ENCODE data around the gene PTPRG. TPM values are rescaled to one million over a fixed set of nuclear protein-coding genes. Genes with fewer than 3 reads are reported as not detected.
A peak's percentile ranks its signal among the peaks of the same experiment; 100 is the strongest.

The PTPRG gene
- total RNA-seq, 1 donor from 2014 or later: 61.4 TPM

- DNase-seq (ENCODE audit: low spot score): no peak
Observed at GRCh38 chr3:61924991-61925390, 363.6 kb downstream of the PTPRG start.

- DNase-seq (ENCODE audit: low spot score): no peak
Observed at GRCh38 chr3:61925721-61926120, 364.4 kb downstream of the PTPRG start.

GRCh38 chr3:61926923-61927322 is 365.6 kb downstream of the PTPRG start:
- DNase-seq (ENCODE audit: low spot score): no peak

- DNase-seq (ENCODE audit: low spot score): peak; percentile 69
Observed at GRCh38 chr3:61927332-61927731, 366.0 kb downstream of the PTPRG start.

GRCh38 chr3:61928039-61928438 is 366.7 kb downstream of the PTPRG start:
- DNase-seq (ENCODE audit: low spot score): no peak

GRCh38 chr3:61928776-61929314 is 367.5 kb downstream of the PTPRG start:
- no peak for DNase-seq (ENCODE audit: low spot score)

GRCh38 chr3:61929617-61930016 is 368.2 kb downstream of the PTPRG start:
- no peak for DNase-seq (ENCODE audit: low spot score)

GRCh38 chr3:61932499-61932898 is 371.1 kb downstream of the PTPRG start:
- no peak for DNase-seq (ENCODE audit: low spot score)

GRCh38 chr3:61933798-61934504 is 372.6 kb downstream of the PTPRG start:
- no peak for DNase-seq (ENCODE audit: low spot score)

GRCh38 chr3:61934505-61934871 is 373.1 kb downstream of the PTPRG start:
- no peak for DNase-seq (ENCODE audit: low spot score)

GRCh38 chr3:61935814-61936213 is 374.4 kb downstream of the PTPRG start:
- no peak for DNase-seq (ENCODE audit: low spot score)

GRCh38 chr3:61936344-61936937 is 375.1 kb downstream of the PTPRG start:
- DNase-seq (ENCODE audit: low spot score): no peak

GRCh38 chr3:61937477-61937876 is 376.1 kb downstream of the PTPRG start:
- no peak for DNase-seq (ENCODE audit: low spot score)

GRCh38 chr3:61938878-61939549 is 377.6 kb downstream of the PTPRG start:
- DNase-seq (ENCODE audit: low spot score): no peak

- no peak for DNase-seq (ENCODE audit: low spot score)
Observed at GRCh38 chr3:61940236-61940635, 378.9 kb downstream of the PTPRG start.

- no peak for DNase-seq (ENCODE audit: low spot score)
Observed at GRCh38 chr3:61943975-61944374, 382.6 kb downstream of the PTPRG start.

- no peak for DNase-seq (ENCODE audit: low spot score)
Observed at GRCh38 chr3:61944726-61945125, 383.4 kb downstream of the PTPRG start.

GRCh38 chr3:61945657-61946056 is 384.3 kb downstream of the PTPRG start:
- no peak for DNase-seq (ENCODE audit: low spot score)

GRCh38 chr3:61946570-61947324 is 385.4 kb downstream of the PTPRG start:
- DNase-seq (ENCODE audit: low spot score): no peak

GRCh38 chr3:61947456-61947855 is 386.1 kb downstream of the PTPRG start:
- no peak for DNase-seq (ENCODE audit: low spot score)

GRCh38 chr3:61948699-61949305 is 387.4 kb downstream of the PTPRG start:
- DNase-seq (ENCODE audit: low spot score): no peak

- DNase-seq (ENCODE audit: low spot score): no peak
Observed at GRCh38 chr3:61954097-61954540, 392.7 kb downstream of the PTPRG start.
